H54 (cell line): ENCODE data around the gene ST8SIA1.

Source experiments
- DNase-seq: peaks from one replicate; pipeline ENCODE4 v3.0.0; 2011; ENCODE audit warnings: low spot score, mixed read lengths; ENCODE audit not compliant: insufficient read length
- FAIRE-seq: peaks from 3 replicates; lab custom pipeline; 2011; peaks lifted over from hg19 to GRCh38; lab: Jason Lieb, UNC
- POLR2A ChIP-seq: IDR thresholded peaks from 2 replicates; pipeline ENCODE4 v1.6.1; 2011; ENCODE audit warnings: low read depth, mild to moderate bottlenecking, low read length

Gene ST8SIA1

GRCh38 chr12:22283508-22283907 lies 51.0 kb downstream of the ST8SIA1 start:
- FAIRE-seq (no peak), DNase-seq (no peak)
- TF ChIP-seq POLR2A: no peak

GRCh38 chr12:22283006-22283506 lies 51.5 kb downstream of the ST8SIA1 start:
- FAIRE-seq (peak; percentile 94), DNase-seq (peak; percentile 14)
- TF ChIP-seq POLR2A: no peak

- no peak for DNase-seq
- FAIRE-seq: peak; percentile 98
- TF ChIP-seq POLR2A: no peak
Measured at GRCh38 chr12:22282283-22282682, 52.2 kb downstream of the ST8SIA1 start.

GRCh38 chr12:22276867-22277266 lies 57.6 kb downstream of the ST8SIA1 start:
- FAIRE-seq (no peak), DNase-seq (no peak)
- TF ChIP-seq POLR2A: no peak

- TF ChIP-seq POLR2A: no peak
Measured at GRCh38 chr12:22276313-22276712, 58.2 kb downstream of the ST8SIA1 start.

GRCh38 chr12:22275843-22276242 lies 58.7 kb downstream of the ST8SIA1 start:
- peak; percentile 99 for FAIRE-seq
- no peak for TF ChIP-seq POLR2A

More at GRCh38 chr12:22276313-22276712, 58.2 kb downstream of the ST8SIA1 start:
- FAIRE-seq (no peak), DNase-seq (no peak)

GRCh38 chr12:22272335-22273151 lies 62.0 kb downstream of the ST8SIA1 start:
- FAIRE-seq (no peak), DNase-seq (no peak)
- no peak for TF ChIP-seq POLR2A

More at GRCh38 chr12:22275843-22276242, 58.7 kb downstream of the ST8SIA1 start:
- peak; percentile 38 for DNase-seq

GRCh38 chr12:22271023-22271422 lies 63.5 kb downstream of the ST8SIA1 start:
- DNase-seq: peak; percentile 4
- TF ChIP-seq POLR2A: no peak
- FAIRE-seq: peak; percentile 95

- FAIRE-seq (no peak), DNase-seq (no peak)
- TF ChIP-seq POLR2A: no peak
Measured at GRCh38 chr12:22268973-22269372, 65.5 kb downstream of the ST8SIA1 start.

- no peak for TF ChIP-seq POLR2A
- DNase-seq: no peak
- no peak for FAIRE-seq
Measured at GRCh38 chr12:22268406-22268805, 66.1 kb downstream of the ST8SIA1 start.

GRCh38 chr12:22266101-22266500 lies 68.4 kb downstream of the ST8SIA1 start:
- peak; percentile 41 for FAIRE-seq
- DNase-seq: no peak
- TF ChIP-seq POLR2A: no peak

- DNase-seq: no peak
- no peak for FAIRE-seq
- TF ChIP-seq POLR2A: no peak
Measured at GRCh38 chr12:22264380-22264779, 70.1 kb downstream of the ST8SIA1 start.

GRCh38 chr12:22262309-22262708 lies 72.2 kb downstream of the ST8SIA1 start:
- no peak for TF ChIP-seq POLR2A
- DNase-seq (no peak), FAIRE-seq (peak; percentile 33)

- no peak for TF ChIP-seq POLR2A
- no peak for DNase-seq
- FAIRE-seq: no peak
Measured at GRCh38 chr12:22257100-22257499, 77.4 kb downstream of the ST8SIA1 start.

- no peak for TF ChIP-seq POLR2A
- FAIRE-seq: no peak
- no peak for DNase-seq
Measured at GRCh38 chr12:22256605-22257004, 77.9 kb downstream of the ST8SIA1 start.
